GM18502 (cell line): ENCODE data around the gene BLID.

Experiments
- ATAC-seq: cut with Tn5 transposase; IDR thresholded peaks from one replicate; pipeline ENCODE4 v1.9.1; 2021; ENCODE audit warnings: mild to moderate bottlenecking; ENCODE audit not compliant: unreplicated experiment, poor library complexity

Gene BLID

DNA sequence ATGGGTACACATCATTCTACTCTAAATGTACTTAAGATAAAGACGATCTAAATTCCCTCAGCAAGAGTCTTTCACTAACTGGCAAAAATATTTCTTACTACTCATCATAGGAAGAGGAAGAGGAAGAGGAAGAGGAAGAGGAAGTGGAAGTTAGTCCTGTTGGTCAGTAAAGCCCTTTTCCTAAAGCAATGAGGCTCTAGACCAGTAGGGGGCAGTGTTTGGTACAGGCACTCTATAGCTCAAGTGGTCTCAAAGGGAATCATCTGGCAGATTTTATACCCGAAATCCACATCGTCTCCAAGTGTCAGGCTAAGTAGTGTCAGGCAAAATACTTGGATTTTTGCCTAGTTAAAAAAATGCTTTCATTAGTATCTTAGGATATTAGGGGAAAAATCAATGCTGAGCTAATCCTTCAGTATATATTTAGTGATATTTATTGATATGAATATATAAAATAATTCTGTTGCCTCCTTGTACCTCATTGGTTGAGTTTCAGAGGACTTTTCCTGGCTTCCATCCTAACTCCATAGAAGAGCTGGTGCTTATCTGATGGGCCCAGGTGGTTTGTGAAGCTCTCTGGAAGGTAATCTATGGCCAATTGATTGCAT, 7.7 kb downstream of the BLID start:
- no peak for ATAC-seq

DNA sequence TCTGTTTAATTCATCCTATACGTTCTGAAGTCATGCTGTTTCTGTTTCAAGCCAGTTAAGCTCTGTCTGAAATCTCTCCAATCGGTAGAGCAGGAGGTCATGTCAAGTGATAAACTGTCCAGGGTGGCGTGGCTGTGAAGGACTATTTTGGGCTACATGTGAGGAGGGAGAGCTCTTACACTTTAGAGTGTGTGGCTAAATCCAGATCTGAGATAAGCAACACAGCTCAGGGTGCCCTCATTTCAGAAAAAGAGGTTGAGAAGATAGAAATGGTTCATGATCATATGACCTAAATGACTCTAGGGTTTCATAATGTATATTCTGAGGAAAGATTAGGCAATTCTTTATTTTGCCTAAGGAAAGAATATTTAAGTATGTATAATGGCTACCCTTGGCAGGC, 8.4 kb downstream of the BLID start:
- no peak for ATAC-seq

DNA sequence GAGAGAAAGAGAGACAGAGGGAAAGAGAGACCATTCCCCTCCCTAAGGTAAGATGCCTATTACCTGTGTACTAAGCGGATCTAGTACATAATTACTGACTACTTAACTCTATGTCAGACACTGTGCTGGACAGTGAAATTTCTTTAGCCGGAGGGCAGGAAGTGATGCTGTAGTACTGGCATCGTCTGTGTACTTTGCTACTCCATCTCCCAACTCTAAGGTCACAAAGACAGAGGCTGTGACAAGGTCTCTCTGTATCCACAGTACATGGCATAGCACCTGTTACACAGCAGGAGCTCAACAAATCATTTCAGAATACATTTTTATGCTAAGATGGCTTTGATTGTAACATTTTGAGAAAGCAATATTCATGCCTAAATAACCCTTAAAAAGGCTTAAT, 9.0 kb downstream of the BLID start:
- ATAC-seq: no peak

DNA sequence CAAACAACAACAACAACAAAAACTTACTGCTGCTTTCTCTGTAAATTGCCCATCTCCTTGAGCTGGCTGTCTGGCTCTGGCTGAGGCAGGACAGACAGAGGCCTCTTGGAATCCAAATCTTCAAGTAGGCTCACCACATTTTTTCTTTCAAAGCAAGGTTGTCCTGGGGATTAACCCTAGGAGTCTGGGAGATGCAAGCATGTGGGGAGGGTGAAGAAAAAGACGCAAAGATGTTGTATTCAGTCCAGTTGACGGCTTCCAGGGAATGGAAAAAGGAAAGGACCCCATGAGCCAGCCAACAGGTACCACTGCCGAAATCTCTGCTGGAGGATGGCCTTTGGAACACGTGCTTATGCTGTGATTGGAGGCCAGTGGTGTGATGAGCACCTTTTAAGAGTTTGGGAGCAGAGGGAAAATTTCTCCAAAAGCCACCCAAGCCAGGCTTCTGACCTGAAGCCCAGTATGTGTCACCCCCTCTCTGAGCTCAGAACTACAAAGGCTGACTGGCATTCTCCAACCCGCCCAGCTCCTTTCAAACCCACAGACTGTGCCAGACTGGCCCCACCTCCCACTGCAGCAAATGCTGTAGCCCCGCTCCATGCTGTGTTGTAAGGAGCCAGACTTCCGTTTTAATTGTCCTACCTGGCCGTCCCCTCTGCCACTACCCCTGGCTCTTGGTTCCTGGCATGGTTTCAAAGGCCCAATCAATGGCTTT, 10.8 kb downstream of the BLID start:
- ATAC-seq: no peak

DNA sequence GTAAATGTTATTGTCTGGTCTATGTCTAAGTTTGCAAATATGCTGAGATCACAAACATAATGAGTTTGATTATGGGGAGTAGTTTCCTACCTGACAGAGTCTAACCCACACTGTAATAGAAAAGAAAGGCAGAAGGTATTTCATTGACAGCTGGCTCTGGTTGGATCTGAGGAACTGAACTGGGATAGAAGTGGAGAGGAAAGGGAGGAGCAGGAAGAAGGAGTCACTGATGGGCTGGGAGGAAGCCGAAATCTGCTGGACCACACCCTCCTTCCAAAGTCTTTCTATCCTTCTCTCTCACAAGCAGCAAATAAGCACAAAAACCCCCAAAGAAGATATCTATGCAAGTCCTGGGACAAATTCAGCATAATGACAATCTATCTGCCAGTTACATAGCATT, 11.7 kb downstream of the BLID start:
- no peak for ATAC-seq

DNA sequence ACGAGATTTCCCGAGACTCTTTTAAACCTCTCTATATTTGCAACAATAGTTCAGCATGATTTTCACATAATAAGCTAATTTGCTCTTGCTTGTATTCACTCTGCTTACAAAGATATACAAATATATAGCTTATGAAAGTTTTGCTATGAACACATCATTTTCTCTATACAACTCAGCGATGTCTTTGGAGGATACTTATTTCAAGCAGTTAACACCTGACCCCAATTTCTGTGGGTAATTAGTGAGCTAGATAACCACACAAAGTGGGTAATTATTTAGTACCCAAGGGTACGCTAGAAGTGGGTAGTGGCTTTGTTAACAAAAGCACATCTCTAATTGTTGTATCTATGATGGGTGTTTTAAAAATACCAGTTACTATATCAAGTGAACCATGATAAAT, 12.3 kb downstream of the BLID start:
- ATAC-seq: no peak

DNA sequence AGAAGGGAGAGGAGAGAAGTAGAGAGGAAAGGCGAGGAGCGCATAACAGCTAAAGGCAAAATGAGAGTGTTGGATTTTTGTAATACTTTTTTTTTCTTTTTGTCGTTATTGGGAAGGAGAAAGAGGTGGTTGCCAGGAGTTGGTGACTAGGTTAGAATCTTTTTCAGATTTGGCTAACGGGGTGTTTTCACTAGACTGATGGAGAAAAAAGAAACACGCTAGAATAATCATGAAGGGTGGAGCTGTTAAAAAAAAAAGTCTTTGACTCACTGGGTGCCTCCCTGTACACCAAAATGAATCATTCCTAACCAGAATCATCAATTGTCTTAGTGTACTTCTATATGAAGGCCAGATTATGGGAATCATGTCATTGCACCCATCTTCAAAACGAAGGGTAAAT, 12.7 kb downstream of the BLID start:
- no peak for ATAC-seq

DNA sequence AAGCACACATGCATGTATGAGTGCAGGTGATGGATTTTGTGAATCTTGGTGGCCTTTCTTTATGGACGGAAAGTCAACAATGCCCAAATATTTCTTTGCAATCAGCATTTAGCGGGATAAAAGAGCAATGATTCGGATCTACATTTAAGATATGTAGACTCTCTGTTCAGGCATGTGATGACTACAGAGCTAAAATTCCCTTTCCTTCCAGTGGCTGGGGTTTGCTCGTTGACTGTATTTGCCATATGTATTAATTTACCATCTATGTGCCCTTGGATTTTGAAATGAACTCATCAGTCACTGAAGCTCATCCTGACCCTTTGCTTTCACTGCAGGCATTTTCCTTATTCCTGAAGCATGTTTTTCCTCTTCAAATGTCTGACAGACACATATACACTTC, 13.6 kb downstream of the BLID start:
- ATAC-seq: no peak

DNA sequence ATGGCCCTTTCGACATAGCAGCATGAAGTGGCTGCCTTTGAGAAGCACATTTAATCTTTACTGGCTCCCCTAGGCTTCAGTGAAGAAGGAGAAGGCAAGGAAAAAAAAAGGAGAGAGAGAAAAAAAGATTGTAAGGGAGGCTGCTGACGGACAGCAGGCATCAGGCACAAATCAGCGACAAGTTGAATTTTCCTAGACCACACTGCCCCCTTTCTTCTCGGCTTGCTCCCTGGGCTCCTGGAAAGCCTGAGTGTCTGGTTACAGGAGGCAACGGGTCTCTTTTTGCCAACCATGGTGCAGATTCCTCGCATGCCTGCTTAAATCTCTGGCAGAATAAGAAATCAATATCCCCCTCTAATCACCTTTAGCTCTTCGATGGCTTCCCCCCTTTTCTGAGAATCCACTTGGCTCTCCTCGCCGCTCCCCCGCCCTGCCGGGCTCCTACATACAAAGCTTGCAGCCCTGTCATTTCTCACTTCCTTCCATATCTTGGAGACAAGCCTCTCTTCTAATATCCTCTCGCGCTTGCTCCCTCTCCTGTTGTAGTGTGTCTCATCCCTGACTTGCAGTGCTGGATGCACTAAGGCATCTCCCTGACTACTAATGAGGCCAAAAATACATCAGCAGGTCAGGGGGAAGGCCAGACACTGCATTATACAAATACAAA, 14.3 kb downstream of the BLID start:
- ATAC-seq: no peak

DNA sequence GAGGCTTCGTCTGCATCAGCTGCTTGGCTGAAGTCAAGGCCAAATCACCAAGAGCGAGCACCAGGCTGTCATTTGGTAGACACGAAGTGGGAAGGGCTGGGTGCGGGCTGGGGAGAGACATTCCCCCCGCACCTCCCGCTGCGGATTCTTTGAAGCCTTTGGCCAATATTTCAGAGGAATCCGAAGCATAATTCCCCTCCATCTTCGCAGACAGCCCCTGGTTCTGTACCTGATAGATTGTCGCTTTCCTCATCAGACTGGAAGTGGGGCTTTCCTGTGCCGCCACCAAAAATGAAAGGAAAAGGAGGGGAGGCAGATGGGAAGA, 15.3 kb downstream of the BLID start:
- ATAC-seq: no peak

DNA sequence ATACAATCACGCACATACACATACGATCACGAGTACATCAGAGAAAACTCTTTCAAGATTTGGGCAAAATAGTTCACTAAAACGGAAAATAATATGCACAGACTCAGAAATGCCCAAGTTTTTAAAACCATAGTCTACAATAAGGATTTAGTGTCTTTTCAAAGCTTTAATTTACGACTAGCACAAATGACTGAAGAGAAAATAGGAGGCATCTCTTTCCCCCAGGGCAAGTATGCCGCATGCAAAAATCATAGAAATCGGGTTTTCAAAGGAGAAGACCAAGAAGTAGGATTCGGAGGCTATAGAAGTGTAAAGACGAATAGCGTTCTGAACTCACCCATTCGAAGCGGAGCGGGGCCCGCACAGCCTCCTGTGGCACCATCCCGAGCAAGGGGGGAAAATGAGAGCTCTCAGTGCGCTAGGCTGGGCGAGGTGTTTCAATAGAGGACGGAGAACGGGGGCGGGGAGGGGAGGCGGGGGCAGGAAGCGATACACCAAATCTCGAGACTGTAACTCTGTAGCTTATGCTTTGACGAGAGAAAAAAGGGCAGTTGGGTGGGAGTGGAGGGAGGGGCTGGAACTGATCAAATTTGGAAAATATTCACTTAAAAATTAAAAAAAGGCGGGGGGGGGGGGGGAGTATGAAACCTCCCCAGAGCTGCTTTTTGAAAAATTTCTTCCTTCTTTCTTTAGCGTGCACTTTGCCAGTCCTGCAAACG, 15.8 kb downstream of the BLID start:
- no peak for ATAC-seq

DNA sequence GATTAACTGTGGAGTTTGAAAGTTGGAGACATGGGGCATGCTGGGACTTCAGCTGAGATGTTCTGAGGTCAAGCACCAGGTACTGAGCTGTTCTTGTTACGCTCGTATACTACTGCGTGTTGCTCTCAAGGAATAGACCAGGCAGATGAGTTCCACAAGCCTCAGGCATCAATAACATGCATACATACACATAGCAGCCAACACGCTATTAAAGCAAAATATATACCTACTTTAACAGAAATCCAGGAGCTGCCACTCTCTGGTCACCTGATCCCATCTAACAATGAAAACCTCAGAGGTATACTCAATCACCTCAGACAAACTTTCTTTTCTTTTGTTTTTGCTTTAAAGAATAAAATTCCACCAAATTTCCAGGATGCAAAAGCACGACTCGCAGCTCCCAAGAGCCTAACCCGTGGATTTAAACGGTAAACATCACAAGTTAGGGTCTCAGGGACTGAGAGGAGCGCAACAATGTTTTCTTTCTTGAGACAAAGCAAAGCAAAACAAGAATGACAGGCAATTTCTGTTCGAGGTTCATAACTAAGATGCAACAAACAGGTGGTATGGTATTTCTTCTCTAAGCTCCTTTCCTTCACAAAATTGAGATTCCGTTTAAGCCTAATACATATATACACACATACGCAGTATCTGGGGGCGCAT, 16.5 kb downstream of the BLID start:
- ATAC-seq: no peak

DNA sequence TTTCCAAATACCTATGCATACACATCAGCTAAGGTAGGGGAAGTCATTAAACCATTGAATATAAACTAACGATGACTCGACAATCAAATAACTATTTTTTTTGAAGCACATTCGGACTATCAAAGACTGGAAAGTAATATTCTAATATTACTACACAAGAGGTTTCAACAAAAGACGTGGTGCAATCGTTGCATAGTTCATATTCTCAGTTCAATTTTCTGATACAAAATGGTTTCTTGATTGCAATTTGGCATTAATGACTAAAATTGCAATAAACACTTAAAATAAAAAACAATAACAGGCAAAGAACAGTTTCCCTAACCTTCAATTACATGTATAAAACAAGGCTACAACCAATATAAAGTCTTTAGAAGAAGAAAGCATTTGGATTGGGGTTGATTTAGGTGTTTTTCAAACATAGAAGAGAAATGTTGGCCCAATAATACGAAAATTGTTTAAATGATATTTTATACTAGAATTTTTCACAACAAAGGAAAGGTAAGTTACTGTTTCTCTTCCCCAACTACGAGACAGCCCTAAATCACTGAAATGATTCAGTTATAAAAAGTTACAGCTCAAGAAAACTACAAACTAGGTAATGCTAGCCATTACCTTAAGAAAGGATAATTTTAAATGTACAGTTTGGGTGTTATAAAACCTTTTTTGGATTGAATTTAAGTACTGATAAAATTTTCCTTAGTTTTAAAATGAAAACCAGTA, 17.6 kb downstream of the BLID start:
- ATAC-seq: no peak

DNA sequence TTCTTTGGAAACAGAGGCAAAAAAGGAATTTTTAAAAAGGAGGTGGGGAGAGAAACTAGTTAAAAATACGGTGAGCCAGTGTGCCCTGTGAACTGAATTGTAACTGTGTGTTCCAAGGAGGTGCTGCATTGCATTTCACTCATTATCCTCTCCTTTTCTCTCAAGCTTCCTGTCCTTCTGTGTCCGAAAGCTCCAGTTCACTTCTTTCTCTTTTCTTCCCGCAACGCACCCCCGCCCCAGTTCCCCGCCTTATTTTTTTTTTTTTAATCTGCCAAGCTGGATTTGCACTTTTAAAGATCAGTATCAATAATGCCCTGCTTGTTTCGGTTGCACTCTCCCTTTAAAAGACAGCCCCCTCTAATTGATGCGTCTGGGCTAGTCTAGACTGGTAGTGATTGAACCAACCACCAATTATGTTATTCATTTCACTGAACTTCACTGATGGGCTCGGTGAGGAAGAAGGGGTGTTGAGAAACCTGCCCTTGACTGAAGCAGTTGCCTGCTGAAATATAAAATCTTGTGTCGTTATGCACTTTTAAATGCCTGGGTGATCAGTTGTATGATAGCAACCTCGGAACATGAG, 18.5 kb downstream of the BLID start:
- no peak for ATAC-seq

DNA sequence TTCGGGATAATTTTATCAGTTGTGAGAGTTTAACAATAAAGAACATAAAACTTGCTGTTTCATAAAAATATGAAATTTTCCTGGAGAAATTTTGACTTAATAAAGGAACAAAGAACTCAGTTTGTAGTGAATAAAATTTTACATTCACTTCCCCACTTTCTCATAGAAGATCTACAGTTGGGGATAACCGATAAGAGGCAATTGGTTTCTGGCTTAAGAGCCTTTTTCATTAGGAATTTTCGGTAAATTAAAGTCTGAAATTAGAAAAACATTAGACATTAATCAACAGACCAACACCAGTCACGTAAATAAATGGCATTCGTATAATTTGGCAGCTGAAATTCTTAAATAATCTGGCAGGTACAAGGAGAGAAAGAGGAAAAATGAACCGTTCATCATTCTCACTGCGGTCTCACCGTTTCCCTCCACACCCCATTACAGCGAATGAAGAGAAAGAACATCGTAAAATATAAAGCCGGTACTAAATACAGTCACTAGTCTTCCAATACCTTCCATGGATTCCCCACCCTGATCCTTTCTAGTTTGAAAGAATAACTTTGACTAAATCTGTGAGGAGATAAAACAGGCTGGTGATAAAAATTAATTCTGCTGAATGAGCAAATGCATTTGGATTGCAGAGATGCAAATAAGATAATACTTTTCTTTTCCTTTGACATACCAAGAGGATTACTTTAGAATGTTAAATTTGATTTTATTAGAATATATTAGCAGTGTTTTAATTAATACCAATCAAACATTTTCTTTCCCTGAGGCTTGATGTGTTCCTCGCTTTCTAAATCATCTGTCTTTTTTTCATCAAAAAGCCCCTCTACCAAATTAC, 19.5 kb downstream of the BLID start:
- no peak for ATAC-seq

DNA sequence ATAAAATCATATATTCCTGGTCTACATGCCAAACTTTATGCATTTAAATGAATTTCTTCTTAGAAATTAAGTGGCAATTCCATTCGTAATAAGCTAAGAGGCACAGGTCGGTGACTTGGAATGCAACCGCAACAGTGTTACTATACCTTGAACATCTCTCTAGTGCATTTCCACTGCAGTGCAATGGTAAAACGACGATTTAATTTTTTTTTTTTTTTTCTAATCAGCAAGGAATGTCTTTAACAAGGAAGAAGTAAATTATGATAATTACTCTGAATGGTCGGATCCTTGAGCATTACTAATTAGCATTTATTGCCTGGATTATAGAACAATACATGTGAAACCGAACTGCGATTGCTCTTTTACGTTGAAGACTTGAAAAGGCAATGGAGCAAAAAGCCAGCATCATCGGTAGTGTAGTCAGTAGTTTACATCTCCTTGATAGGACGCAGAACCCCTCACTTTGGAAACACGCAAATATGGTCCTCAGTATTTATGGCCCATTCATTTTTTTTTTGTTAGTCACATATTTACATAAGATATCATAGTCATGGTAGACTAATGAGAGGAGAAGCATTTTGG, 20.2 kb downstream of the BLID start:
- no peak for ATAC-seq

DNA sequence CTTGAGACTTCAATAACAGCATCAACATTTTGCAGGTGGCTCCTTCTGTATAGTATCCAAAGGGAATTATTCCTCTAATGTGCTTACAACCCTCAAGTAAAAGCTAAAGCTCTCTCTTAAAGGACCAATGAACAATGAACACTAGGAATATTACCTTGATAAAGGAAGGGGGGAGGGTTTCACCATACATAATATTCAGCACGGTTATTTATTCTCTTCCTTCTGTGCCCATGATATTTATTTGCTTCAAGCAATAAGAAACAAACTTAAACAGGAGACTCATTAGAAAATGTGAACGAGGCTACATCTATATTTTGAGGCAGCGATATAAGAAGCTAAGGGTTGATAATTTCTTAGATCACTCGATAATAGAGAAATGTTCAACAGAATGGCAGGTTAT, 21.2 kb downstream of the BLID start:
- ATAC-seq: no peak

DNA sequence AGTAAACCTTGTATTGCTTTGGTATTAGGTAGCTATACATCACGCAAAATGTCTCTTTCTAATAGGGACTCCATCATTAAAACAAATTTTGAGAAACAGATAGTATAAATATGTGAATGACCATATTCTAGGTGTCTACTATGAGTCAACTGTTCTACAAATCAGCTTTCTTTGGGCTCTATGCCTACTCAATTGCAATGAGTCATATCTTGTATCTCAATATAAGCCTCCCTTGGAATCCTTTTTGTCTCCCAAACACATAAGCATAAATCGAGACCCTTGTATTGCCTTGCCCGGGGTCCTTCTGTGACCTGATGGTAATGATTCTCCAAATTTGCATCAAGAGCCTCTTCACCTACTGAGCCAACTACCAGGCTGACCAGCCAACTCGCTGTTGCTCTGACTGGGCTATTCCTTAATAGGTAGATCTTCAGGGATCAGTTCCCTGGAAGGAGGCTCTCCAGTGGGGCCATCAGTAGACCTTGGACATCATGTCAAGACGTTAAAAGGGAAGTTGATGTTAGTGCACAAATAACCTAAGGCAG, 22.2 kb downstream of the BLID start:
- ATAC-seq: no peak
